Transverse colon (tissue), 4 donors: ENCODE measurements around the gene ADGRG2. TPM values are rescaled to one million over a fixed set of nuclear protein-coding genes. Genes with fewer than 3 reads are reported as not detected.

Experiments used
- DNase-seq: peaks from one replicate; pipeline ENCODE4 v3.0.0-alpha.2; 2019
- H3K27ac ChIP-seq, 4 donors: fragments of 200-600 bp; sonication (generic); 2 replicates each; pipeline ENCODE4 v1.5.1; 2016 to 2018; ENCODE audit warnings: inconsistent platforms in 4 of 4
- H3K27me3 ChIP-seq: fragments of 200-600 bp; sonication (generic); 2 replicates; pipeline ENCODE4 v1.5.1; 2017; ENCODE audit warnings: inconsistent platforms
- H3K36me3 ChIP-seq, 4 donors: fragments of 200-600 bp; sonication (generic); 2 replicates each; pipeline ENCODE4 v1.5.1; 2017 to 2019; ENCODE audit warnings: inconsistent platforms in 4 of 4
- H3K4me1 ChIP-seq, 4 donors: fragments of 200-600 bp; sonication (generic); 2 replicates each; pipeline ENCODE4 v1.5.1; 2017 to 2020; ENCODE audit warnings: inconsistent platforms in 4 of 4
- H3K4me3 ChIP-seq, 4 donors: fragments of 200-600 bp; sonication (generic); 1 replicate in 1 of 4; 2 replicates in 3 of 4; pipeline versions ENCODE4 v1.5.1 to v1.6.1; 2017 to 2019; ENCODE audit warnings: inconsistent platforms in 4 of 4
- H3K9me3 ChIP-seq, 2 donors: fragments of 200-600 bp; sonication (generic); 2 replicates each; pipeline ENCODE4 v1.5.1; 2017 to 2019; ENCODE audit warnings: inconsistent platforms in 2 of 2
- CTCF ChIP-seq, 5 experiments: fragments of 200-600 bp in 3 of 5; fragments of 450-650 bp in 2 of 5; sonication (generic) in 3 of 5; IDR thresholded peaks; 1 replicate in 2 of 5; 2 replicates in 3 of 5; pipeline ENCODE4 v1.5.1; 2016 to 2017; ENCODE audit warnings: antibody characterized with exemption in 5 of 5, inconsistent platforms in 3 of 5, mild to moderate bottlenecking in 2 of 5, moderate library complexity in 1 of 5
- EP300 ChIP-seq: sonication (generic); formaldehyde crosslinking; IDR thresholded peaks from one replicate; pipeline ENCODE4 v1.6.1; 2017; ENCODE audit warnings: antibody characterized with exemption, low read depth
- POLR2A ChIP-seq: fragments of 450-650 bp; IDR thresholded peaks from one replicate; pipeline ENCODE4 v1.6.1; 2016; ENCODE audit warnings: antibody characterized with exemption, mild to moderate bottlenecking, moderate library complexity
- POLR2AphosphoS5 ChIP-seq, 3 donors: sonication (generic); formaldehyde crosslinking; IDR thresholded peaks; one replicate each; pipeline ENCODE4 v1.6.1; 2016; ENCODE audit warnings: antibody characterized with exemption in 3 of 3
- whole genome bisulfite sequencing, 2 donors: methylation state at CpG; one replicate each; pipeline ENCODE4 v1.1.5; 2018; ENCODE audit warnings: low coverage in 1 of 2; 5-methylcytosine and 5-hydroxymethylcytosine counted together
- in situ Hi-C, 4 donors: fragments of 200-750 bp; cut with MboI; loops; one replicate each; pipeline versions ENCODE4 v1.15.0 to v1.15.1; 2017; ENCODE audit warnings: low sequenced_read_pairs in 3 of 4, low pct_ligation_motif_present in 1 of 4, low pct_unique_long_range_greater_than_20kb in 1 of 4
- intact Hi-C: fragments of 100-400 bp; cut with DNase I; formaldehyde crosslinking; loops from one replicate; pipeline ENCODE4 v1.15.1; 2023; ENCODE audit warnings: low total_unique reads
- total RNA-seq, 4 donors: library from RNA; depleted of rRNA; stranded (reverse); fragments of >200 nt; gene quantifications; one replicate each; pipeline ENCODE4 v1.1.0, GENCODE V29; 2016

The ADGRG2 gene
- total RNA-seq, 4 donors from 2014 or later: 0.41 to 0.64 TPM; not detected in 2

- in situ Hi-C loops: loop anchor here in 1 of 4 donors (25.0 kb wide), 1 partner anchor 362 kb away; no protein-coding TSS in a partner anchor
- H3K27ac ChIP-seq: no peak overlapping the region
Measured at GRCh38 chrX:18949944-18950301, 172.3 kb downstream of the ADGRG2 start.

GRCh38 chrX:18949291-18949943 lies 172.9 kb downstream of the ADGRG2 start:
- intact Hi-C loops: no loop called here

More at GRCh38 chrX:18949944-18950301, 172.3 kb downstream of the ADGRG2 start:
- no peaks in the 10 kb centered on the region for H3K27me3 ChIP-seq
- H3K4me3 ChIP-seq: no peak overlapping the region
- H3K4me1 ChIP-seq: no peaks in the 10 kb centered on the region
- no peak for TF ChIP-seq CTCF (IDR thresholded peaks at IDR 0.05)
- TF ChIP-seq POLR2A: no peak
- TF ChIP-seq POLR2AphosphoS5 (IDR thresholded peaks at IDR 0.05): no peak
- TF ChIP-seq EP300: no peak
- no peaks in the 10 kb centered on the region for H3K36me3 ChIP-seq
- intact Hi-C loops: no loop called here
- DNase-seq: no peak
- H3K9me3 ChIP-seq: no peaks in the 10 kb centered on the region
- WGBS, 2 donors: 90% methylated on average over 8 of the region's 8 CpGs; no CpG with 5 or more reads in 1 of the 2 donors

GRCh38 chrX:18946611-18947010 lies 175.7 kb downstream of the ADGRG2 start:
- Histone ChIP-seq H3K4me1 (no peaks in the 10 kb centered on the region), H3K4me3 (no peak overlapping the region), H3K27ac (no peak overlapping the region), H3K9me3 (no peaks in the 10 kb centered on the region), H3K27me3 (no peaks in the 10 kb centered on the region), H3K36me3 (no peaks in the 10 kb centered on the region)
- DNase-seq: no peak
- TF ChIP-seq POLR2AphosphoS5 (IDR thresholded peaks at IDR 0.05): no peak
- no peak for TF ChIP-seq POLR2A
- no peak for TF ChIP-seq CTCF (IDR thresholded peaks at IDR 0.05)
- TF ChIP-seq EP300: no peak
- WGBS, 2 donors: 79% methylated on average over 4 of the region's 4 CpGs; no CpG with 5 or more reads in 1 of the 2 donors
- in situ Hi-C loops (loop anchor here in 1 of 4 donors (25.0 kb wide), 1 partner anchor 366 kb away; no protein-coding TSS in a partner anchor), intact Hi-C loops (no loop called here)

More at GRCh38 chrX:18949291-18949943, 172.9 kb downstream of the ADGRG2 start:
- H3K4me3 ChIP-seq: no peak overlapping the region
- no peak for DNase-seq
- no peaks in the 10 kb centered on the region for H3K36me3 ChIP-seq
- in situ Hi-C loops: loop anchor here in 1 of 4 donors (25.0 kb wide), 1 partner anchor 363 kb away; no protein-coding TSS in a partner anchor
- H3K27ac ChIP-seq: no peak overlapping the region
- TF ChIP-seq EP300 (no peak), CTCF (IDR thresholded peaks at IDR 0.05) (no peak), POLR2A (no peak), POLR2AphosphoS5 (IDR thresholded peaks at IDR 0.05) (no peak)
- 62 to 76% methylated on average over 4 of the region's 4 CpGs for WGBS, 2 donors
- H3K4me1 ChIP-seq: no peaks in the 10 kb centered on the region
- H3K27me3 ChIP-seq: no peaks in the 10 kb centered on the region
- H3K9me3 ChIP-seq: no peaks in the 10 kb centered on the region

- H3K27me3 ChIP-seq: no peaks in the 10 kb centered on the region
- intact Hi-C loops (no loop called here), in situ Hi-C loops (loop anchor here in 1 of 4 donors (25.0 kb wide), 1 partner anchor 366 kb away; no protein-coding TSS in a partner anchor)
- 98% methylated on average over 6 of the region's 6 CpGs; no CpG with 5 or more reads in 1 of the 2 donors for WGBS, 2 donors
- H3K36me3 ChIP-seq: no peaks in the 10 kb centered on the region
- DNase-seq: no peak
- no peaks in the 10 kb centered on the region for H3K9me3 ChIP-seq
- H3K4me1 ChIP-seq: no peaks in the 10 kb centered on the region
- no peak overlapping the region for H3K4me3 ChIP-seq
- no peak overlapping the region for H3K27ac ChIP-seq
- no peak for TF ChIP-seq EP300
- TF ChIP-seq CTCF (IDR thresholded peaks at IDR 0.05): no peak
- no peak for TF ChIP-seq POLR2AphosphoS5 (IDR thresholded peaks at IDR 0.05)
- no peak for TF ChIP-seq POLR2A
Measured at GRCh38 chrX:18946157-18946556, 176.1 kb downstream of the ADGRG2 start.
